Measurements from ENCODE around the gene C16orf74. TPM values are rescaled to one million over a fixed set of nuclear protein-coding genes. Genes with fewer than 3 reads are reported as not detected.
A peak's percentile ranks its signal among the peaks of the same experiment; 100 is the strongest.

Gene C16orf74
- total RNA-seq, 1 donor from 2014 or later = 4.7 TPM

DNA sequence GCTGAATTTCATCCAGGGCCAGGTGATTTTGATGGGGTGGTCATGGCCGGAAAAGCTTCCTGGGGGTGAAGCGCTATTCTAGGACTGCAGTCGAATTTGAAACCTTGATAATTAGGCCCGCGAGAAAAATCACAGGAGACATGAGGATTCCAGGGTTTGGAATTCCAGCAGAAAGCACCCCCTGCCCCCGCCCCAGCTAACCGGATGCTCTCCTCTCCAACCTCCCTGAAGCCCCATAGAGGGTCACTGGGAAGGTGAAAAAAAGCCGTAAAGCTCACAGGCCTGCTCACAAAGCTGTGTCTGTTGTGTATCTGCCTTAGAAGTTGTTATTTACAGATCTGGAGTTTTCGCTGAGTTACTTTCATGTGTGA, 61.0 kb downstream of the C16orf74 start:
- no peaks in the 10 kb centered on the region for H3K9me3 ChIP-seq (ENCODE audit: insufficient read depth, low read depth, low read length)
- peaks cover 7% of the 10 kb centered on the region for H3K79me2 ChIP-seq (ENCODE audit: insufficient read depth, low read length)
- FAIRE-seq = no peak
- no peaks in the 10 kb centered on the region for H4K20me1 ChIP-seq (ENCODE audit: insufficient read depth, low read length)
- peaks cover 13% of the 10 kb centered on the region for H3K27me3 Mint-ChIP-seq (ENCODE audit: low read depth, unreplicated experiment)
- no peaks in the 10 kb centered on the region for H3K36me3 ChIP-seq (ENCODE audit: insufficient read depth, low read length)
- peaks cover 4% of the 10 kb centered on the region for H3K4me1 ChIP-seq (ENCODE audit: insufficient read depth, low read length)
- TF ChIP-seq EZH2 (IDR thresholded peaks at IDR 0.05; ENCODE audit: insufficient read depth, low read length) = no peak
- TF ChIP-seq, protein P1, sequence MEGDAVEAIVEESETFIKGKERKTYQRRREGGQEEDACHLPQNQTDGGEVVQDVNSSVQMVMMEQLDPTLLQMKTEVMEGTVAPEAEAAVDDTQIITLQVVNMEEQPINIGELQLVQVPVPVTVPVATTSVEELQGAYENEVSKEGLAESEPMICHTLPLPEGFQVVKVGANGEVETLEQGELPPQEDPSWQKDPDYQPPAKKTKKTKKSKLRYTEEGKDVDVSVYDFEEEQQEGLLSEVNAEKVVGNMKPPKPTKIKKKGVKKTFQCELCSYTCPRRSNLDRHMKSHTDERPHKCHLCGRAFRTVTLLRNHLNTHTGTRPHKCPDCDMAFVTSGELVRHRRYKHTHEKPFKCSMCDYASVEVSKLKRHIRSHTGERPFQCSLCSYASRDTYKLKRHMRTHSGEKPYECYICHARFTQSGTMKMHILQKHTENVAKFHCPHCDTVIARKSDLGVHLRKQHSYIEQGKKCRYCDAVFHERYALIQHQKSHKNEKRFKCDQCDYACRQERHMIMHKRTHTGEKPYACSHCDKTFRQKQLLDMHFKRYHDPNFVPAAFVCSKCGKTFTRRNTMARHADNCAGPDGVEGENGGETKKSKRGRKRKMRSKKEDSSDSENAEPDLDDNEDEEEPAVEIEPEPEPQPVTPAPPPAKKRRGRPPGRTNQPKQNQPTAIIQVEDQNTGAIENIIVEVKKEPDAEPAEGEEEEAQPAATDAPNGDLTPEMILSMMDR (IDR thresholded peaks at IDR 0.05; ENCODE audit: insufficient read depth, low read depth, low read length) = no peak
- no peak for DNase-seq (ENCODE audit: low read depth)
- H3K27me3 ChIP-seq (ENCODE audit: insufficient read depth, low read length) = no peaks in the 10 kb centered on the region
- H3K4me3 Mint-ChIP-seq (ENCODE audit: unreplicated experiment) = peak overlapping the region; percentile 40
- no peak overlapping the region for H3K27ac ChIP-seq (ENCODE audit: low read depth, low read length)
- H3K9me3 Mint-ChIP-seq (ENCODE audit: unreplicated experiment) = peaks cover 2% of the 10 kb centered on the region
- H3K9ac ChIP-seq (ENCODE audit: low read length) = no peak overlapping the region
- no peaks in the 10 kb centered on the region for H3K36me3 Mint-ChIP-seq (ENCODE audit: low read depth, unreplicated experiment)
- H3K4me1 Mint-ChIP-seq (ENCODE audit: low read depth, unreplicated experiment) = no peaks in the 10 kb centered on the region
- no peak overlapping the region for H3K4me2 ChIP-seq (ENCODE audit: low read length)
- no peak overlapping the region for H2AFZ ChIP-seq (ENCODE audit: low read depth, low read length)
- no peak overlapping the region for H3K27ac Mint-ChIP-seq (ENCODE audit: unreplicated experiment)
- H3K4me3 ChIP-seq (ENCODE audit: insufficient read depth, low read depth, low read length) = no peak overlapping the region

GRCh38 chr16:85689285-85689949, 61.5 kb downstream of the C16orf74 start:
- Mint-ChIP-seq H3K4me3 (ENCODE audit: unreplicated experiment) (peak overlapping the region; percentile 76), H3K27me3 (ENCODE audit: low read depth, unreplicated experiment) (peaks cover 14% of the 10 kb centered on the region), H3K36me3 (ENCODE audit: low read depth, unreplicated experiment) (no peaks in the 10 kb centered on the region), H3K4me1 (ENCODE audit: low read depth, unreplicated experiment) (no peaks in the 10 kb centered on the region), H3K9me3 (ENCODE audit: unreplicated experiment) (peaks cover 2% of the 10 kb centered on the region), H3K27ac (ENCODE audit: unreplicated experiment) (no peak overlapping the region)
- Histone ChIP-seq H2AFZ (ENCODE audit: low read depth, low read length) (peak overlapping the region; percentile 56), H3K4me2 (ENCODE audit: low read length) (peak overlapping the region; percentile 97), H3K9ac (ENCODE audit: low read length) (no peak overlapping the region), H3K4me3 (ENCODE audit: insufficient read depth, low read depth, low read length) (peak overlapping the region; percentile 49), H3K4me1 (ENCODE audit: insufficient read depth, low read length) (peaks cover 4% of the 10 kb centered on the region), H3K9me3 (ENCODE audit: insufficient read depth, low read depth, low read length) (no peaks in the 10 kb centered on the region), H3K79me2 (ENCODE audit: insufficient read depth, low read length) (peaks cover 7% of the 10 kb centered on the region), H3K27ac (ENCODE audit: low read depth, low read length) (no peak overlapping the region), H3K27me3 (ENCODE audit: insufficient read depth, low read length) (no peaks in the 10 kb centered on the region), H3K36me3 (ENCODE audit: insufficient read depth, low read length) (no peaks in the 10 kb centered on the region), H4K20me1 (ENCODE audit: insufficient read depth, low read length) (no peaks in the 10 kb centered on the region)
- no peak for TF ChIP-seq EZH2 (IDR thresholded peaks at IDR 0.05; ENCODE audit: insufficient read depth, low read length)
- TF ChIP-seq, protein P1 (IDR thresholded peaks at IDR 0.05; ENCODE audit: insufficient read depth, low read depth, low read length) = no peak
- DNase-seq (ENCODE audit: low read depth) (no peak), FAIRE-seq (no peak)

DNA sequence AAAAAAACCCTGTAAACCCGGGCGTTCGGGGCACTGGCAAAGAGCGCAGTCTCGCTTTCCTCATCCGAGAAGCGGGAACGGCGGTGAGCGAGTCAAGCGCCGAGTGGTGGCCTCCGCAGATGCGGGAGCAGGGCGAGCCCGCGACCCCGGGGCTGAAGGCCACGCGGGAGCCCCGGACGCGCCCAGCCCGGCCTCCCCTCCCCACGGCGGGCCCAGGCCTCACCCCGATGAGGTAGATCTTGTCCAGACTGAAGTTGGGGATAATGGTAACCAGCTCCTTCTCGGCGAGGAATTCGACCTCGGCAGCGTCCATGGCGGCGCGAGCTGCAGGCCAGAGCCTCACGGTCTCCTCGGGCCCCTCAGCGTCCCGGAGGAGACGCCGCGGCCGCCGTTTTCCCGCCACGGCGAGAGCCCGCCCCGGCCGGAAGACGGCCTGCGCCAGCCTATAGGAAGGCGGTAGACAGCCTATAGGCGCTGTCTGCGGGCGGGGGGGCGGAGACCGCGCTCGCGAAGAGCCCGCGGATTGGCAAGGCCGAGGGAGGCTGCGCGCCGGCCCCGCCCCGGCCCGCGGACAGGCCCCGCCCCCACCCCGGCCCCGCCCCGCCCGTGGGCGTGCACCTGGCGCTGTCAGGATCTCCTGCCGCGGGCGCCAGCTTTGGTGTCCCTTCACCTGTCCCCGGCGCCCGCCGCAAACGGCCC, 62.2 kb downstream of the C16orf74 start, which contains the start of gene GINS2:
GINS2 (minus strand) TSS at position 369 of the 699 bp plus-strand sequence; CDS start at position 313, 56 bp downstream.
- Mint-ChIP-seq H3K9me3 (ENCODE audit: unreplicated experiment) (peaks cover 2% of the 10 kb centered on the region), H3K27ac (ENCODE audit: unreplicated experiment) (no peak within 1 kb of the TSS), H3K36me3 (ENCODE audit: low read depth, unreplicated experiment) (no peaks in the 10 kb centered on the region), H3K4me3 (ENCODE audit: unreplicated experiment) (peak within 1 kb of the TSS; percentile 76), H3K27me3 (ENCODE audit: low read depth, unreplicated experiment) (peaks cover 14% of the 10 kb centered on the region), H3K4me1 (ENCODE audit: low read depth, unreplicated experiment) (no peaks in the 10 kb centered on the region)
- Histone ChIP-seq H3K4me3 (ENCODE audit: insufficient read depth, low read depth, low read length) (peak within 1 kb of the TSS; percentile 80), H3K9ac (ENCODE audit: low read length) (peak within 1 kb of the TSS; percentile 82), H3K27ac (ENCODE audit: low read depth, low read length) (no peak within 1 kb of the TSS), H3K79me2 (ENCODE audit: insufficient read depth, low read length) (peaks cover 7% of the 10 kb centered on the region), H3K4me2 (ENCODE audit: low read length) (peak within 1 kb of the TSS; percentile 97), H3K9me3 (ENCODE audit: insufficient read depth, low read depth, low read length) (no peaks in the 10 kb centered on the region), H3K4me1 (ENCODE audit: insufficient read depth, low read length) (peaks cover 4% of the 10 kb centered on the region), H3K36me3 (ENCODE audit: insufficient read depth, low read length) (no peaks in the 10 kb centered on the region), H3K27me3 (ENCODE audit: insufficient read depth, low read length) (no peaks in the 10 kb centered on the region), H2AFZ (ENCODE audit: low read depth, low read length) (peak within 1 kb of the TSS; percentile 93), H4K20me1 (ENCODE audit: insufficient read depth, low read length) (no peaks in the 10 kb centered on the region)
- FAIRE-seq (no peak), DNase-seq (ENCODE audit: low read depth) (peak; percentile 74)
- TF ChIP-seq, protein P1 (IDR thresholded peaks at IDR 0.05; ENCODE audit: insufficient read depth, low read depth, low read length) = no peak
- no peak for TF ChIP-seq EZH2 (IDR thresholded peaks at IDR 0.05; ENCODE audit: insufficient read depth, low read length)
